Stimulated activated CD8-positive, alpha-beta memory T cell treated with anti-CD3 and anti-CD28 coated beads, Interleukin-15, amount 100 ng/mL, for 48 hours (primary cell): Measurements from ENCODE around the gene SLC12A6.
"Not testable (repeated sequence)": the region's sequence is repeated elsewhere in the genome, so short reads cannot be mapped to it uniquely, and the experiment has no call there.

ENCODE experiments used
- DNase-seq, 2 donors: peaks; one replicate each; pipeline ENCODE4 v3.0.0-alpha.2; 2020; ENCODE audit warnings: low read depth in 2 of 2

The SLC12A6 gene

GRCh38 chr15:34193272-34193671 lies 144.3 kb downstream of the SLC12A6 start:
- not testable (repeated sequence) for DNase-seq

GRCh38 chr15:34188711-34189110 lies 148.9 kb downstream of the SLC12A6 start:
- no peak for DNase-seq

- no peak for DNase-seq
Observed at GRCh38 chr15:34185666-34186065, 151.9 kb downstream of the SLC12A6 start.

GRCh38 chr15:34182942-34183341 lies 154.6 kb downstream of the SLC12A6 start:
- no peak for DNase-seq
